Small intestine (tissue), 7 donors: Measurements from ENCODE around the gene CCDC178. TPM values are rescaled to one million over a fixed set of nuclear protein-coding genes. Genes with fewer than 3 reads are reported as not detected.

ENCODE experiments used
- DNase-seq, 2 donors: peaks; one replicate each; pipeline versions ENCODE4 v3.0.0 to v3.0.0-alpha.2; 2013
- FAIRE-seq: peaks from 2 replicates; lab custom pipeline; 2012; peaks lifted over from hg19 to GRCh38; lab: Jason Lieb, UNC
- H3K27ac ChIP-seq, 3 donors: one replicate each; pipeline ENCODE4 v1.5.1; 2013; ENCODE audit warnings: low read length in 2 of 3, mild to moderate bottlenecking in 2 of 3, control low read depth in 1 of 3, inconsistent platforms in 1 of 3, low read depth in 1 of 3, moderate library complexity in 1 of 3
- H3K27me3 ChIP-seq, 3 donors: one replicate each; pipeline ENCODE4 v1.6.1; 2013; ENCODE audit warnings: low read length in 3 of 3, inconsistent platforms in 1 of 3; ENCODE audit not compliant: control insufficient read depth in 3 of 3, insufficient read depth in 3 of 3
- H3K36me3 ChIP-seq, 3 donors: one replicate each; pipeline ENCODE4 v1.6.1; 2013; ENCODE audit warnings: low read length in 3 of 3, inconsistent platforms in 1 of 3, low read depth in 1 of 3, mild to moderate bottlenecking in 1 of 3, moderate library complexity in 1 of 3; ENCODE audit not compliant: control insufficient read depth in 3 of 3, insufficient read depth in 2 of 3
- H3K4me1 ChIP-seq, 3 donors: one replicate each; pipeline ENCODE4 v1.6.1; 2013; ENCODE audit warnings: low read length in 2 of 3, inconsistent platforms in 1 of 3, low read depth in 1 of 3, mild to moderate bottlenecking in 1 of 3, moderate library complexity in 1 of 3; ENCODE audit not compliant: control insufficient read depth in 3 of 3, insufficient read depth in 2 of 3
- H3K4me3 ChIP-seq, 3 donors: one replicate each; pipeline ENCODE4 v1.5.1; 2013; ENCODE audit warnings: low read length in 3 of 3, control low read depth in 1 of 3, inconsistent platforms in 1 of 3, low read depth in 1 of 3, mild to moderate bottlenecking in 1 of 3, moderate library complexity in 1 of 3
- H3K9me3 ChIP-seq, 2 donors: one replicate each; pipeline ENCODE4 v1.6.1; 2013; ENCODE audit warnings: low read depth in 1 of 2, low read length in 1 of 2; ENCODE audit not compliant: control insufficient read depth in 2 of 2, insufficient read depth in 1 of 2
- WGBS, 3 donors: extraction: QIAGEN DNeasy Blood & Tissue Kit; methylation state at CpG; one replicate each; pipeline ENCODE4 v1.1.7; 2013; 5-methylcytosine and 5-hydroxymethylcytosine counted together
- polyA plus RNA-seq, 4 donors: library from polyadenylated mRNA; stranded (reverse) in 3 of 4; unstranded in 1 of 4; fragments of 200-250 nt in 3 of 4; fragments of 120-200 nt in 1 of 4; gene quantifications; one replicate each; pipeline versions ENCODE4 v1.2.1 to v1.2.3, GENCODE V29; 2013
- donor health status: healthy with polysubstance abuse.
- donor health status: control.
- donor health status: control.
- donor health status: Bipolar disorder and iron deficiency.
- donor health status: healthy.

The CCDC178 gene
- polyA plus RNA-seq, 4 donors, result 0.45 to 0.52 TPM; not detected in 2

DNA sequence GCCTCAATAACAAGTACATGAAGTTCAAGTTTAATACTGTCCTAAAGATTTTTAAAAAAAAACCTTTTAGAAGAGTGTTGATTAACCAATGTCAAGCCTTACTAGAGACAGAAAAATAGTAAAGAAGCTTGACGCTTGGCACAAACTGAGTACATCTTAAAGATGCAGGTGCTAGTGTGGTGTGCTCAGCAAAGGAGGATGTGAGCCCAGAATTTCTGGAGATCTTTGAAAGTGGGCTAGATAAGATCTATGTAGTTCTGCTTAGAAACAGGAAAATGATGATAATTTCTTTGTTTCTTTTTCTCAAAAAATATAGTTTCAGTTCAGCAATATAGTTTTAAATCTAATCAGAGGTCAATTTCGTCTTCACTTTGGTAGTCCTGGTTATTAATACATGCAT lies 549.4 kb downstream of the CCDC178 start:
- Histone ChIP-seq H3K36me3 (no peaks in the 10 kb centered on the region), H3K4me3 (no peak overlapping the region), H3K4me1 (no peaks in the 10 kb centered on the region), H3K9me3 (no peaks in the 10 kb centered on the region), H3K27ac (no peak overlapping the region), H3K27me3 (peaks cover 0 to 2% (median 0%) of the 10 kb centered on the region in 3 donors)
- 78 to 86% (median 80%) methylated on average over 2 of the region's 2 CpGs for WGBS, 3 donors
- DNase-seq, result no peak
- no peak for FAIRE-seq

- no peak for FAIRE-seq
- H3K4me3 ChIP-seq, result no peak overlapping the region
- H3K27me3 ChIP-seq, result peaks cover 0 to 2% (median 0%) of the 10 kb centered on the region in 3 donors
- H3K9me3 ChIP-seq, result no peaks in the 10 kb centered on the region
- no peaks in the 10 kb centered on the region for H3K36me3 ChIP-seq
- H3K4me1 ChIP-seq, result no peaks in the 10 kb centered on the region
- H3K27ac ChIP-seq, result no peak overlapping the region
- no peak for DNase-seq
- WGBS, 3 donors, result 88 to 96% (median 96%) methylated on average over 8 of the region's 8 CpGs
Observed at GRCh38 chr18:32889615-32890593, 550.6 kb downstream of the CCDC178 start.

DNA sequence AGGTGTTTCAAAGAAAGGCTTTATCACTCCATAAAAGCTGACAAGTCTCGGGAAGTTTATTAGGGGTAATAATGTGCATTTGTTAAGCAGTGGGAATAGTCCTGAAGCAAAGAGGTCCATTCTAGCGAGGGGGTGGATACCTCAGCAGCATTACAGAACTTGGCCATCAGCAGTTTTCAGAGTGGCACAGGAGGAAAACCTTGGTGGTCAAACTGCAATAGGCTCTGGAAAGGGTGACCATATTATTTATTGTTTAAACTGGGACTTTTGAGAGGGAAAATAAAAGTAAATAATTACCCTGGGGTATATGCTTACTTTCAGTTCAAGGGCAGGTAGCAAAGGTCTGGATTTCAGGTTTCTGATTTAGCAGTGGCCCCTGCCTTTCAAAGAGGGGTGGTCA lies 552.2 kb downstream of the CCDC178 start:
- H3K27me3 ChIP-seq, result peaks cover 0 to 2% (median 0%) of the 10 kb centered on the region in 3 donors
- FAIRE-seq, result no peak
- no peaks in the 10 kb centered on the region for H3K9me3 ChIP-seq
- WGBS, 3 donors, result 10 to 52% (median 28%) methylated on average over 2 of the region's 2 CpGs
- no peak overlapping the region for H3K27ac ChIP-seq
- DNase-seq, result peak in 1 of 2 donors; percentile 57
- no peaks in the 10 kb centered on the region for H3K36me3 ChIP-seq
- H3K4me1 ChIP-seq, result no peaks in the 10 kb centered on the region
- no peak overlapping the region for H3K4me3 ChIP-seq

Other genes starting within 250 kb of the CCDC178 start
- 1 to 10 TPM in 1 of 4 donors, under 1 TPM in 3; under 0.01 to 3.8 (median 0.16) TPM for gene ASXL3, start 137.5 kb upstream of the CCDC178 start, polyA plus RNA-seq